ENCODE results near the gene RPTOR. TPM values are rescaled to one million over a fixed set of nuclear protein-coding genes. Genes with fewer than 3 reads are reported as not detected.

Gene RPTOR
- polyA plus RNA-seq, 1 of the 3 experiments (the other 2 are of a cell fraction): 14.9 TPM

GRCh38 chr17:80976701-80977100 is 432.1 kb downstream of the RPTOR start:
- Histone ChIP-seq H3K4me2 (no peak overlapping the region), H3K4me3 (ENCODE audit: low read depth in 2 of 2, low read length in 1 of 2) (no peak overlapping the region), H3K79me2 (ENCODE audit: insufficient read depth) (no peaks in the 10 kb centered on the region), H3K36me3 (replicated peaks in 1 of 2; ENCODE audit: control insufficient read depth in 1 of 2, insufficient read depth in 2 of 2, low read length in 1 of 2) (no peaks in the 10 kb centered on the region), H3K4me1 (ENCODE audit: control insufficient read depth in 1 of 2, insufficient read depth in 2 of 2, low read depth in 1 of 2, low read length in 1 of 2) (no peaks in the 10 kb centered on the region; a peak in 1 of 4 replicates), H3K27me3 (ENCODE audit: insufficient read depth) (peaks cover 9% of the 10 kb centered on the region; the same call in 1 of the 2 replicates), H3K9me2 (no peaks in the 10 kb centered on the region), H3K9me3 (no peaks in the 10 kb centered on the region), H2AFZ (ENCODE audit: low read depth) (no peak overlapping the region), H3K27ac (ENCODE audit: low read depth in 2 of 2, low read length in 1 of 2) (no peak overlapping the region), H3K9ac (no peak overlapping the region), H3F3A (replicated peaks; ENCODE audit: insufficient read depth) (no peaks in the 10 kb centered on the region), H4K20me1 (ENCODE audit: insufficient read depth) (no peaks in the 10 kb centered on the region)
- DNase-seq: no peak
- ChIA-PET CTCF (interaction anchor here (1.1 to 9.7 kb wide), 2 partner anchors 401 to 551 kb away, joined by 3 to 74 read pairs; no protein-coding TSS in a partner anchor), POLR2A (no interaction called here)
- 69% methylated on average over 3 of the region's 3 CpGs for WGBS (ENCODE audit: low lambda C conversion rate)
- TF ChIP-seq IRF3 (IDR thresholded peaks at IDR 0.05; ENCODE audit: low read depth, low read length): no peak
- TF ChIP-seq TAF1 (IDR thresholded peaks at IDR 0.05; ENCODE audit: borderline replicate concordance, low read depth, low read length): no peak
- TF ChIP-seq GATA2 (CRISPR knock-in tag; IDR thresholded peaks at IDR 0.05): no peak
- no peak for TF ChIP-seq REST (IDR thresholded peaks at IDR 0.05; ENCODE audit: low read depth, low read length)
- no peak for TF ChIP-seq YY1 (IDR thresholded peaks at IDR 0.05; ENCODE audit: low read depth)
- no peak for TF ChIP-seq USF1 (IDR thresholded peaks at IDR 0.05; ENCODE audit: borderline replicate concordance, low read depth)
- no peak for TF ChIP-seq FOSL2 (IDR thresholded peaks at IDR 0.05; ENCODE audit: borderline replicate concordance, low read depth)
- TF ChIP-seq CHD2 (IDR thresholded peaks at IDR 0.05; ENCODE audit: low read length, partially characterized antibody): no peak
- TF ChIP-seq RAD21 (IDR thresholded peaks at IDR 0.05; ENCODE audit: low read length): no peak
- TF ChIP-seq RCOR1 (IDR thresholded peaks at IDR 0.05; ENCODE audit: low read length): no peak
- no peak for TF ChIP-seq GABPA (IDR thresholded peaks at IDR 0.05; ENCODE audit: low read depth)
- no peak for TF ChIP-seq SIN3A (IDR thresholded peaks at IDR 0.05; ENCODE audit: borderline replicate concordance, low read depth, low read length)
- TF ChIP-seq MAX (IDR thresholded peaks at IDR 0.05; ENCODE audit: low read depth): no peak
- no peak for TF ChIP-seq MXI1 (IDR thresholded peaks at IDR 0.05; ENCODE audit: low read depth, low read length)
- no peak for TF ChIP-seq NRF1 (IDR thresholded peaks at IDR 0.05; ENCODE audit: low read depth, low read length)
- TF ChIP-seq FOXJ3 (CRISPR knock-in tag; IDR thresholded peaks at IDR 0.05): no peak
- no peak for TF ChIP-seq TEAD4 (IDR thresholded peaks at IDR 0.05; ENCODE audit: borderline replicate concordance, insufficient read depth)
- TF ChIP-seq ELF1 (IDR thresholded peaks at IDR 0.05): no peak
- TF ChIP-seq TCF12 (IDR thresholded peaks at IDR 0.05): no peak
- no peak for TF ChIP-seq MEF2A (IDR thresholded peaks at IDR 0.05; ENCODE audit: borderline replicate concordance, low read depth)
